GM20431 (cell line): Measurements from ENCODE around the gene MORC2.

Source experiments
- in situ Hi-C: fragments of 300-500 bp; cut with MseI, MboI; formaldehyde crosslinking; loops from one replicate; pipeline ENCODE4 v1.15.0; 2020; ENCODE audit warnings: low sequenced_read_pairs; ENCODE audit not compliant: unreplicated experiment

MORC2 gene

GRCh38 chr22:30953206-30953605 is 15.4 kb downstream of the MORC2 start:
- in situ Hi-C loops: no loop called here

DNA sequence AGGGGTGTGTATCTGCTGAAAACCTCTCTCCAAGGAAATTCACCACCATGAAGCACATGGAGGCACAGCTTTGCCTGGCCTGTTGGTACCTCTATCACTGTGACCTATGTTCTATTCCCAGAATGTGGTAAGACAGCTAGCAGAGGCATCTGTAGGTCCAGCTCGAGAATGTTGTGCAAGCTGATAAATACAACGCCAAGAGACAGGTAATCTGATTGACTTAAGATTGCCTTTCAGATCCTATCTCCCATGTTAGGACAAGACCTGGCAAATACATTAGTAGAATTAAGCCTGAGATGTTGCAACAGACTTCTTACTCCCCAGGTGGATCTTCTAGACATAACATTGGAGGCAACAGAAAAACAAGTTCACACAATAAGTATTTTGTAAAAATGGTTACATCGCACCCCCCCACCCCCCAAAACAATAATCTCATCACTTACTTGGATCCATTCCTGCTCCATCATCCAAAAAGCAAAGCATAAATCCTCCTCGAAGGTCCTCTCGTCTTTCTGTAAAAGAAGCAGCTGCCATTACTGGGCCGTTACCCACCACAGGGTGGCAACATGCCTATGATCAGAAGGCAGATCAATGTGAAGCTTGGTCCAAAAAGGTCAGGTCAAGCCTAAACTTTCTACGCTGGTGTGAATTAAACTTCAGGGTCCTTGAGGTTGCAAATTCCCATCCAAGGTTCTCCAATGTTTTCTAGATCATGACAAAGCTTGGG is 18.5 kb downstream of the MORC2 start:
- in situ Hi-C loops: loop anchor here (10.0 kb wide), 1 partner anchor 135 kb away; the partner anchor contains the start of gene SMTN

GRCh38 chr22:30948930-30949342 is 19.6 kb downstream of the MORC2 start:
- in situ Hi-C loops: loop anchor here (10.0 kb wide), 1 partner anchor 136 kb away; the partner anchor contains the start of gene SMTN

DNA sequence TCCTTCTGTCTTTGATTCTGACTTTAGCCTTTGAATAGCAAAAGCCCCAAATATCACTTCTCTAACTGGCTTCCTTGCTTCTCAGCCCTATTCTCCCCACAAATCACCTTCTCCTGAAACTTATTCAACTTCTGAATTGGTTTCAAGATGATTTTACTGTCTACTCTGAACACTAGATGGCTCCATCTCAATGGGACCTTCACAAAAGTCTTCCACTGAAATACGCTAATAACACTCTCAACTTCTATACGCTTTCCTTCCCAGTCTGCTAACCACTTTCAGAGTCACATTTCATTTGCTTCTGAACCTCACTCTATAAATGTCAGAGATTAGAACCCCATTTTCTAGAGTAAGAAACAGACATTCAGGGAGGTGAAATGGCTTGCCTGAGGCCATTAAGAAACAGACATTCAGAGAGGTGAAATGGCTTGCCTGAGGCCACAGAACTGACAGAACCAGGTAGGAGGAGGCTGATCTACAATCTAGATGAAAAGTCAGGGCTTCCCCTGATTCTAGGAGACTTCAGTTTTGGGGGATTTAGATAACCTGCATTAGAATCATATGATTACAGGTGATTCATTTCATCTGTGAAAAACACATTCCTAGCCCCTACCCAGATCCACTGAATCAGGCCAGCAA is 20.6 kb downstream of the MORC2 start:
- in situ Hi-C loops: loop anchor here (10.0 kb wide), 1 partner anchor 137 kb away; the partner anchor contains the start of gene SMTN

- in situ Hi-C loops: loop anchor here (10.0 kb wide), 1 partner anchor 138 kb away; the partner anchor contains the start of gene SMTN
These were observed 21.3 kb downstream of the MORC2 start for GRCh38 chr22:30947173-30947815.

- in situ Hi-C loops: loop anchor here (10.0 kb wide), 1 partner anchor 138 kb away; the partner anchor contains the start of gene SMTN
These were observed 22.2 kb downstream of the MORC2 start for GRCh38 chr22:30946354-30946753.

GRCh38 chr22:30945653-30946052 is 22.9 kb downstream of the MORC2 start:
- in situ Hi-C loops: loop anchor here (10.0 kb wide), 1 partner anchor 139 kb away; the partner anchor contains the start of gene SMTN

- in situ Hi-C loops: loop anchor here (10.0 kb wide), 1 partner anchor 140 kb away; the partner anchor contains the start of gene SMTN
These were observed 23.6 kb downstream of the MORC2 start for GRCh38 chr22:30944986-30945385.

DNA sequence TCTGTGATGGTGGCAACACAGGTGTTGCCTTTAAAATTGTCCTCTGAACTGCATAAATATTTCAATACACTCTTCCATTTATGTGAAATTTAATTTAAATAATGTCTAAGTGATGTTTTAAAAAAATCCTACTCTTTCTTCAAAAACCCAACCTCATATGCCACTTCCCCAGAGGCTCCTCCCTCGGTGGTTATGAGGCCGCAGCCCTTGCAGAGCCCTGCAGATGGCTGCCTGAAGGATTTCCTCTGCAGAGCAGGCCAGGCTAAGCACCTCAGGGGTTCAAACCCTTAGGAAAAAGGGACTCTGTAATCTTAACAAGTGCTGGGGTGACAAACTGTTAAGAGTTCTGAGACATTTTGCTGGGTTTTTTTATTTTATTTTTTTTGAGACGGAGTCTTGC is 25.2 kb downstream of the MORC2 start:
- in situ Hi-C loops: loop anchor here (10.0 kb wide), 1 partner anchor 141 kb away; the partner anchor contains the start of gene SMTN

DNA sequence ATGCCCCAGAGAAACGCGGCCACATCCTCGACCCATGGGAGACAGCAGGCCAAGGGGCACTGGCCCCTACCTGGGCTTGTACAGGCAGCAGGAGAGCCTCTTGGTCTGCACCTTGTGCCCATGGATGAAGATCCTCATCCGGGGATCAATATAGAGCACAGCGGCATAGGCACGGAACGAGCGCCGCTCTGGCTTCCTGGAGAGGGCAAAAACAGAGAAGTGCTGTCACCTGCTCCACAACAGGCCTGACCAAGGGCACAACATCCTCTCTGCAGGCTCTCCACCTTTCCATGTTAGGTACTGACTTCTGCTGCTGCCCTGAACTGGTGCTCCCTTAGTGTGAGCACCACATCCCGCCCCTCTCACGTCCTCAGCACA is 27.2 kb downstream of the MORC2 start:
- in situ Hi-C loops: loop anchor here (10.0 kb wide), 1 partner anchor 143 kb away; the partner anchor contains the start of gene SMTN

GRCh38 chr22:30940685-30941362 is 27.8 kb downstream of the MORC2 start:
- in situ Hi-C loops: loop anchor here (10.0 kb wide), 1 partner anchor 144 kb away; the partner anchor contains the start of gene SMTN

GRCh38 chr22:30934053-30934452 is 34.5 kb downstream of the MORC2 start:
- in situ Hi-C loops: no loop called here

GRCh38 chr22:30933457-30933856 is 35.1 kb downstream of the MORC2 start:
- in situ Hi-C loops: no loop called here

DNA sequence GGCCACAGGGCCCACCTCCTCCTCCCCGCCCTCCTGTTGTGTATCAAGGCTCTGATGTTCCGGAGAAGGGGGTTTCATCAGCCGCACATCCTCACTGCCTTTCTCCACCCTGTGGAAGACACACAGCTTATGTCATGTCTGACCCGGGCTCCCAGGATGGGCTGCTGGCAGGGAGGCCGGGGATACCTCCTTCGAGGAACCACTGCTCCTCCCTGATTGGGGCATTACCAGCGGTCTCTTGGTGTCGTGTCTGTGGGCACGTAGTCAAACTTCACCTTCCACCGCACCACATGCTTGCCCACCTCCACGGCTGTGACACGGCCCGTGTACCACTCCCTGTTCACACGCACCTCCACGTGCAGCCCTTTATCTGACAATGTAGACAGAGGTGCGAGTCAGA is 35.9 kb downstream of the MORC2 start:
- in situ Hi-C loops: no loop called here

DNA sequence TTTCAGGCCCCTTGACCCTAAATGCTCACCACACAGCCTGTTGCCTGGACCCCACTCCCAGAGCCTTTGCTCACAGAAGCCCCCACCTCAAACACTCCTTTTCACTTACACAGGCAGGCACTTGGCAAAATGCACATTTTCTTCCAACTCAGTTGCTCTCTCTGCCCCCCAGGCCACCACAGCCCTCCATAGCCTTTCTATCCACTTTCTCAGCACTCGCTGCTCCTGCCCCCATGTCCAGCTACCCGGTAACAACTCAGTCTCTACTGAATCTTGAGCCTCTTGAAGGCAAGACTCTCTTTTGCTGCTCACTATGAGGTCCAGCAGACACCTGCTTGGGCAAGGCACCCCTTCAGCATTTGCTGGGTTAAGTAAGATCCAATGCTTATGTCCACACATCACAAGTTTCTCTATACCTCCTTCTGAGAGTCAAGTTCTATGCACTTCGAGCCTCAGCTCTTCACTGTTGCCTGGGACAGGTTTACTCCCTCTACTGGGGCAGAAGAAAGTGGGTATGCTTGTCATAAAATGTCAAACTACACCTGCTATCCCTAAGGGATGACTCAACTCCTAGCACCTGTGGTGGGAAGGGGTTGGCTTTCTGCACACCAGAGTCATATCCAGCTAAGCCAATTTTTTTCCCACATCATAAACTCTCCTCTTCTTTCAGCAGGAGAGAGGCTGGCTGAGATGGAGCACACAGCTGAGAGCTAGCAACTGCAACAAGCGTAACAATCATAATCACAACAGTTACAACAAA is 36.9 kb downstream of the MORC2 start:
- in situ Hi-C loops: no loop called here

DNA sequence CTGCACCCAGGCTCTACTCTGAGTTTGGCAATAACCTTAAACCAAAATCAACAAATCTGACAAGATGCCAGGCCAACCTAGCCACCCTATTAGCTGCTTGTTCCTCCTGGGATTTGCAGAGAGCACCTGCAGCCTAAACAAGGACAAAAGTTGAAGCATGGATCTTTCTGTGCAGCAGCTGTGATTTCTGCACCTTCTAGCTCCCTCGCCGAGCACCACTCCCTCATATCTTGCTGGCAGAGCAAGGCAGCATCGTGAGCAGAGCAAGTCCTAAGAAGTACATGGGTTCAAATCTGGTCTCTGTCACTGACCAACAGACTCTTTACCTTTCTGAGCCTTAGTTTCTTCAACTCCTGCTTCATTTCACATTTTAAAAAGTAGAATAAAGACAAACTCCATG is 38.3 kb downstream of the MORC2 start:
- in situ Hi-C loops: no loop called here

DNA sequence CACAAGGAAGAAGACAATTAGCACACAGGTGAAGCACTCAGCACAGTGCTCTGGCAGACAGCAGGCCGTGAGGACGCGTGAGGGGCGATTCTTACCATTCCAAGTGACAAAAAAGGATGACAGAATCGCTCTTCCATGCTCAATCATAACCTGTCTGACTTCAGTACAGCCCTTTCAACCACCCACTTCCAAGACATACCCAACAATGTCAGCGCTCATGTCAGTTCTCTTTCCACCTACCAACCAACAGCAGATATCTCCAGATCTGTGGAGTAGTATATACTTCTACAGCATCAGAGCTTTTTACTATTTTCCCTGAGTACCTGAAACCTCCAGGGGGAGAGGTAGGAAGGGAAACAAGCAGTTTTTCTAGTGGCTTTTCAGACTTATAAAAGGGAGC is 40.2 kb downstream of the MORC2 start:
- in situ Hi-C loops: no loop called here

- in situ Hi-C loops: no loop called here
These were observed 40.8 kb downstream of the MORC2 start for GRCh38 chr22:30927806-30928205.

DNA sequence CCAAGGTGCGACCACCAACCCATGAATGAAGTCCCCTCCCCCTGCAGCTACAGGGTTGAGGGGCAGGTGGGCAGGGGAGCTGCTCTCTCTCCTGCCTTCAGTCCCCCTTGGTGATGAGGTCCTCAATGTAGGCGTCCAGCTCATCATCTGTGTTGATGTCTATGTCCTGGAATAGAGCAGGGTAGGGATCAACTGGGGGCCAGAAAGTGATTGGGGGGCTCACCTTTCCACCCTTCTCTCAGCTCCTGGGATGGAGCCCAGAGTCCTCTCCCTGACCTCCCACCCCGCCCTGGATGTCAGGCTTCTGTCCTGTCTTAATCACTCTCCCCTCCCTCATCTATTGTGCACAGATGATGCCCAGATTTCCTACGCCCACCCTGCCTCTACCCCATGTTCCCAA is 41.9 kb downstream of the MORC2 start:
- in situ Hi-C loops: no loop called here
